GM11168 (cell line): ENCODE results near the gene ALDH1L1.

Experiments
- in situ Hi-C: fragments of 300-500 bp; cut with MboI; formaldehyde crosslinking; loops from one replicate; pipeline ENCODE4 v1.12.0; 2022; ENCODE audit warnings: low sequenced_read_pairs; ENCODE audit not compliant: unreplicated experiment

ALDH1L1 gene

GRCh38 chr3:126180477-126181397 is at the start of gene ALDH1L1:
Gene ALDH1L1 (minus strand): TSS chr3:126180586. CDS start chr3:126160979, 19,607 bp downstream.
- in situ Hi-C loops: no loop called here

- in situ Hi-C loops: no loop called here
These were observed 46.0 kb upstream of the ALDH1L1 start for GRCh38 chr3:126226374-126226773.

GRCh38 chr3:126216416-126216815 is 36.0 kb upstream of the ALDH1L1 start:
- in situ Hi-C loops: no loop called here

GRCh38 chr3:126213379-126214028 is 33.1 kb upstream of the ALDH1L1 start:
- in situ Hi-C loops: no loop called here

GRCh38 chr3:126212620-126213378 is 32.4 kb upstream of the ALDH1L1 start:
- in situ Hi-C loops: no loop called here

- in situ Hi-C loops: no loop called here
These were observed 31.8 kb upstream of the ALDH1L1 start for GRCh38 chr3:126212250-126212619.

GRCh38 chr3:126211569-126211968 is 31.2 kb upstream of the ALDH1L1 start:
- in situ Hi-C loops: no loop called here

GRCh38 chr3:126210606-126211005 is 30.2 kb upstream of the ALDH1L1 start:
- in situ Hi-C loops: no loop called here

GRCh38 chr3:126209741-126210140 is 29.4 kb upstream of the ALDH1L1 start:
- in situ Hi-C loops: no loop called here

- in situ Hi-C loops: no loop called here
These were observed 28.3 kb upstream of the ALDH1L1 start for GRCh38 chr3:126208606-126209256.

GRCh38 chr3:126208182-126208581 is 27.8 kb upstream of the ALDH1L1 start:
- in situ Hi-C loops: no loop called here

- in situ Hi-C loops: no loop called here
These were observed 26.8 kb upstream of the ALDH1L1 start for GRCh38 chr3:126207166-126207565.

- in situ Hi-C loops: no loop called here
These were observed 25.6 kb upstream of the ALDH1L1 start for GRCh38 chr3:126205717-126206655.

GRCh38 chr3:126202680-126203079 is 22.3 kb upstream of the ALDH1L1 start:
- in situ Hi-C loops: no loop called here

- in situ Hi-C loops: no loop called here
These were observed 21.9 kb upstream of the ALDH1L1 start for GRCh38 chr3:126202276-126202675.

- in situ Hi-C loops: no loop called here
These were observed 20.8 kb upstream of the ALDH1L1 start for GRCh38 chr3:126201168-126201567.

GRCh38 chr3:126200534-126200933 is 20.1 kb upstream of the ALDH1L1 start:
- in situ Hi-C loops: no loop called here

GRCh38 chr3:126199256-126199655 is 18.9 kb upstream of the ALDH1L1 start:
- in situ Hi-C loops: no loop called here

- in situ Hi-C loops: no loop called here
These were observed 17.6 kb upstream of the ALDH1L1 start for GRCh38 chr3:126197854-126198584.
